ENCODE results near the gene PRDM2.
A peak's percentile ranks its signal among the peaks of the same experiment; 100 is the strongest.

PRDM2 gene

GRCh38 chr1:13699936-13700520, at the start of gene PRDM2:
TSS of gene PRDM2 (plus strand) at chr1:13700188. CDS start at chr1:13715606, 15,418 bp downstream.
- DNase-seq (ENCODE audit: extremely low read depth, low read depth), result no peak
- peak within 1 kb of the TSS; percentile 54 for H3K4me3 ChIP-seq (replicated peaks; ENCODE audit: low read depth, low read length)
- TF ChIP-seq CTCF (IDR thresholded peaks at IDR 0.05; ENCODE audit: low read depth, low read length, missing control alignments), result no peak

- DNase-seq (ENCODE audit: extremely low read depth, low read depth), result no peak
- H3K4me3 ChIP-seq (replicated peaks; ENCODE audit: low read depth, low read length), result no peak overlapping the region
- TF ChIP-seq CTCF (IDR thresholded peaks at IDR 0.05; ENCODE audit: low read depth, low read length, missing control alignments), result no peak
Measured at GRCh38 chr1:13651279-13651678, 48.7 kb upstream of the PRDM2 start.

- DNase-seq (ENCODE audit: extremely low read depth, low read depth), result no peak
- no peak for TF ChIP-seq CTCF (IDR thresholded peaks at IDR 0.05; ENCODE audit: low read depth, low read length, missing control alignments)
- H3K4me3 ChIP-seq (replicated peaks; ENCODE audit: low read depth, low read length), result no peak overlapping the region
Measured at GRCh38 chr1:13652238-13652637, 47.8 kb upstream of the PRDM2 start.

GRCh38 chr1:13661539-13661938, 38.4 kb upstream of the PRDM2 start:
- no peak for DNase-seq (ENCODE audit: extremely low read depth, low read depth)
- no peak overlapping the region for H3K4me3 ChIP-seq (replicated peaks; ENCODE audit: low read depth, low read length)

GRCh38 chr1:13662493-13662892, 37.5 kb upstream of the PRDM2 start:
- no peak for TF ChIP-seq CTCF (IDR thresholded peaks at IDR 0.05; ENCODE audit: low read depth, low read length, missing control alignments)
- DNase-seq (ENCODE audit: extremely low read depth, low read depth), result no peak
- no peak overlapping the region for H3K4me3 ChIP-seq (replicated peaks; ENCODE audit: low read depth, low read length)

More at GRCh38 chr1:13661539-13661938, 38.4 kb upstream of the PRDM2 start:
- no peak for TF ChIP-seq CTCF (IDR thresholded peaks at IDR 0.05; ENCODE audit: low read depth, low read length, missing control alignments)

- no peak for TF ChIP-seq CTCF (IDR thresholded peaks at IDR 0.05; ENCODE audit: low read depth, low read length, missing control alignments)
- no peak for DNase-seq (ENCODE audit: extremely low read depth, low read depth)
Measured at GRCh38 chr1:13663969-13664368, 36.0 kb upstream of the PRDM2 start.

GRCh38 chr1:13664451-13664850, 35.5 kb upstream of the PRDM2 start:
- no peak for TF ChIP-seq CTCF (IDR thresholded peaks at IDR 0.05; ENCODE audit: low read depth, low read length, missing control alignments)
- DNase-seq (ENCODE audit: extremely low read depth, low read depth), result no peak
- no peak overlapping the region for H3K4me3 ChIP-seq (replicated peaks; ENCODE audit: low read depth, low read length)

More at GRCh38 chr1:13663969-13664368, 36.0 kb upstream of the PRDM2 start:
- H3K4me3 ChIP-seq (replicated peaks; ENCODE audit: low read depth, low read length), result no peak overlapping the region

Data from HFF-Myc (cell line).